Measurements from ENCODE around the gene AGBL1.

DNA sequence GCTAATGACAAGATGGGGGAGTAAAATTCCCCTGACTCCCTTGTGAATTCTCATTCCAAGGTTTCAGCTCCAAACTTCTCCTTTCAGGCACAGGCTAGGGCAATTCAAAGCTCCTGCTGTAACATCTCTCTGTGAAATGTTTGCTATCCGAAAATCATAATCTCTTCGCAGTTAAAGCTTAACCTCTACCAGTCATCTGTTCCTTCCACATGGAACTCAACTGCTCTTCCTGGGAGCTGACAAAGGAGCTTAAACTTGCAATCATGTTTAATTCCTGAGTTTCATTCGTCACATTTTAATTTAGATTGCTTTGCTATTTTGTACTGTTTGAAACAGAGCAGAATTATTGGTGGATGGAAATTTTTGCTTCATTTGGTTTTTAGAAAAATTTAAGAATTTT is 328.6 kb downstream of the AGBL1 start:
- TF ChIP-seq, protein P1, sequence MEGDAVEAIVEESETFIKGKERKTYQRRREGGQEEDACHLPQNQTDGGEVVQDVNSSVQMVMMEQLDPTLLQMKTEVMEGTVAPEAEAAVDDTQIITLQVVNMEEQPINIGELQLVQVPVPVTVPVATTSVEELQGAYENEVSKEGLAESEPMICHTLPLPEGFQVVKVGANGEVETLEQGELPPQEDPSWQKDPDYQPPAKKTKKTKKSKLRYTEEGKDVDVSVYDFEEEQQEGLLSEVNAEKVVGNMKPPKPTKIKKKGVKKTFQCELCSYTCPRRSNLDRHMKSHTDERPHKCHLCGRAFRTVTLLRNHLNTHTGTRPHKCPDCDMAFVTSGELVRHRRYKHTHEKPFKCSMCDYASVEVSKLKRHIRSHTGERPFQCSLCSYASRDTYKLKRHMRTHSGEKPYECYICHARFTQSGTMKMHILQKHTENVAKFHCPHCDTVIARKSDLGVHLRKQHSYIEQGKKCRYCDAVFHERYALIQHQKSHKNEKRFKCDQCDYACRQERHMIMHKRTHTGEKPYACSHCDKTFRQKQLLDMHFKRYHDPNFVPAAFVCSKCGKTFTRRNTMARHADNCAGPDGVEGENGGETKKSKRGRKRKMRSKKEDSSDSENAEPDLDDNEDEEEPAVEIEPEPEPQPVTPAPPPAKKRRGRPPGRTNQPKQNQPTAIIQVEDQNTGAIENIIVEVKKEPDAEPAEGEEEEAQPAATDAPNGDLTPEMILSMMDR (IDR thresholded peaks at IDR 0.05), result no peak
- TF ChIP-seq POLR2A (IDR thresholded peaks at IDR 0.05), result no peak

All from right lobe of liver (tissue), 4 donors.